Esophagus muscularis mucosa (tissue), 4 donors: ENCODE results near the gene CTR9. TPM values are rescaled to one million over a fixed set of nuclear protein-coding genes. Genes with fewer than 3 reads are reported as not detected.
A peak's percentile ranks its signal among the peaks of the same experiment; 100 is the strongest.

ENCODE experiments used
- DNase-seq: peaks from one replicate; pipeline ENCODE4 v3.0.0-alpha.2; 2017; ENCODE audit errors: extremely low spot score
- H3K27ac ChIP-seq, 4 donors: fragments of 200-600 bp; sonication (generic); replicated peaks in 1 of 4; 1 replicate in 3 of 4; 2 replicates in 1 of 4; pipeline ENCODE4 v1.5.1; 2016 to 2019; ENCODE audit warnings: mild to moderate bottlenecking in 1 of 4
- H3K27me3 ChIP-seq, 4 donors: fragments of 200-600 bp; sonication (generic); one replicate each; pipeline versions ENCODE4 v1.5.1 to v1.6.0; 2016 to 2019
- H3K36me3 ChIP-seq, 4 donors: fragments of 200-600 bp; sonication (generic); one replicate each; pipeline ENCODE4 v1.5.1; 2016 to 2019
- H3K4me1 ChIP-seq, 4 donors: fragments of 200-600 bp; sonication (generic); one replicate each; pipeline ENCODE4 v1.5.1; 2016 to 2019
- H3K4me3 ChIP-seq, 4 donors: fragments of 200-600 bp; sonication (generic); 1 replicate in 2 of 4; 2 replicates in 2 of 4; pipeline ENCODE4 v1.5.1; 2016 to 2019; ENCODE audit warnings: mild to moderate bottlenecking in 4 of 4, moderate library complexity in 1 of 4
- H3K9me3 ChIP-seq, 4 donors: fragments of 200-600 bp; sonication (generic); 1 replicate in 3 of 4; 2 replicates in 1 of 4; pipeline ENCODE4 v1.5.1; 2016 to 2019
- CTCF ChIP-seq, 3 experiments: fragments of 200-600 bp in 2 of 3; fragments of 450-650 bp in 1 of 3; sonication (generic) in 2 of 3; IDR thresholded peaks; one replicate each; pipeline ENCODE4 v1.5.1; 2017 to 2019; ENCODE audit warnings: antibody characterized with exemption in 3 of 3, mild to moderate bottlenecking in 2 of 3, moderate library complexity in 1 of 3
- EP300 ChIP-seq: sonication (generic); formaldehyde crosslinking; IDR thresholded peaks from one replicate; pipeline ENCODE4 v1.6.1; 2017; ENCODE audit warnings: antibody characterized with exemption
- POLR2A ChIP-seq: fragments of 450-650 bp; IDR thresholded peaks from one replicate; pipeline ENCODE4 v1.6.1; 2017; ENCODE audit warnings: antibody characterized with exemption, moderate library complexity, mild to moderate bottlenecking, low read depth
- POLR2AphosphoS5 ChIP-seq, 2 donors: sonication (generic); formaldehyde crosslinking; IDR thresholded peaks; one replicate each; pipeline ENCODE4 v1.6.1; 2017; ENCODE audit warnings: antibody characterized with exemption in 2 of 2
- WGBS: methylation state at CpG from one replicate; pipeline ENCODE4 v1.1.5; 2018; 5-methylcytosine and 5-hydroxymethylcytosine counted together
- intact Hi-C: fragments of 100-400 bp; cut with DNase I; formaldehyde crosslinking; loops from one replicate; pipeline ENCODE4 v1.15.1; 2023
- total RNA-seq, 4 donors: library from RNA; depleted of rRNA; stranded (reverse); fragments of >200 nt; gene quantifications; one replicate each; pipeline versions ENCODE4 v1.1.0 to v1.2.1, GENCODE V29; 2016

Gene CTR9
- total RNA-seq, 4 donors from 2014 or later, result 17.9 to 26.6 (median 19.4) TPM

- Histone ChIP-seq H3K4me3 (no peak overlapping the region), H3K27ac (peak overlapping the region; percentile 73 to 79 (median 74)), H3K9me3 (no peaks in the 10 kb centered on the region), H3K4me1 (peaks cover 13 to 25% (median 16%) of the 10 kb centered on the region in 4 donors), H3K36me3 (peaks cover 46 to 69% (median 51%) of the 10 kb centered on the region in 4 donors), H3K27me3 (no peaks in the 10 kb centered on the region)
- DNase-seq, result no peak
- intact Hi-C loops, result no loop called here
- TF ChIP-seq POLR2A, result no peak
- TF ChIP-seq CTCF (IDR thresholded peaks at IDR 0.05), result no peak
- TF ChIP-seq EP300, result no peak
- no peak for TF ChIP-seq POLR2AphosphoS5 (IDR thresholded peaks at IDR 0.05)
- 60% methylated on average over 6 of the region's 6 CpGs for WGBS
These were observed 26.8 kb downstream of the CTR9 start for GRCh38 chr11:10777806-10778205.

GRCh38 chr11:10778217-10778970 lies 27.3 kb downstream of the CTR9 start:
- peak overlapping the region; percentile 73 to 79 (median 74) for H3K27ac ChIP-seq
- peaks cover 40 to 63% (median 46%) of the 10 kb centered on the region in 4 donors for H3K36me3 ChIP-seq
- no peak overlapping the region for H3K4me3 ChIP-seq
- no peak for DNase-seq
- no peak for TF ChIP-seq EP300
- TF ChIP-seq POLR2AphosphoS5 (IDR thresholded peaks at IDR 0.05), result peak; percentile 65 to 70
- no peaks in the 10 kb centered on the region for H3K9me3 ChIP-seq
- intact Hi-C loops, result no loop called here
- 58% methylated on average over 13 of the region's 13 CpGs for WGBS
- no peaks in the 10 kb centered on the region for H3K27me3 ChIP-seq
- H3K4me1 ChIP-seq, result peaks cover 14 to 25% (median 16%) of the 10 kb centered on the region in 4 donors

- Histone ChIP-seq H3K27ac (peak overlapping the region; percentile 66 to 79 (median 73)), H3K27me3 (no peaks in the 10 kb centered on the region), H3K9me3 (no peaks in the 10 kb centered on the region), H3K4me1 (peaks cover 14 to 25% (median 19%) of the 10 kb centered on the region in 4 donors), H3K4me3 (no peak overlapping the region), H3K36me3 (peaks cover 33 to 56% (median 39%) of the 10 kb centered on the region in 4 donors)
- intact Hi-C loops, result no loop called here
- 45% methylated on average over 1 of the region's 1 CpG for WGBS
- no peak for DNase-seq
- TF ChIP-seq CTCF (IDR thresholded peaks at IDR 0.05) (no peak), POLR2A (no peak), EP300 (no peak), POLR2AphosphoS5 (IDR thresholded peaks at IDR 0.05) (no peak)
These were observed 28.0 kb downstream of the CTR9 start for GRCh38 chr11:10779086-10779485.

- no peak overlapping the region for H3K27ac ChIP-seq
- WGBS, result 100% methylated on average over 2 of the region's 2 CpGs
- H3K9me3 ChIP-seq, result no peaks in the 10 kb centered on the region
- intact Hi-C loops, result no loop called here
- H3K36me3 ChIP-seq, result peaks cover 24 to 47% (median 29%) of the 10 kb centered on the region in 4 donors
- no peak for DNase-seq
- peaks cover 14 to 30% (median 21%) of the 10 kb centered on the region in 4 donors for H3K4me1 ChIP-seq
- TF ChIP-seq CTCF (IDR thresholded peaks at IDR 0.05) (no peak), POLR2A (no peak), EP300 (no peak), POLR2AphosphoS5 (IDR thresholded peaks at IDR 0.05) (no peak)
- H3K27me3 ChIP-seq, result no peaks in the 10 kb centered on the region
- H3K4me3 ChIP-seq, result no peak overlapping the region
These were observed 29.0 kb downstream of the CTR9 start for GRCh38 chr11:10780040-10780439.

- Histone ChIP-seq H3K9me3 (no peaks in the 10 kb centered on the region), H3K4me3 (no peak overlapping the region), H3K4me1 (peaks cover 0 to 23% (median 0%) of the 10 kb centered on the region in 4 donors), H3K36me3 (peaks cover 0 to 6% (median 4%) of the 10 kb centered on the region in 4 donors), H3K27ac (no peak overlapping the region), H3K27me3 (no peaks in the 10 kb centered on the region)
- intact Hi-C loops, result no loop called here
- no peak for TF ChIP-seq CTCF (IDR thresholded peaks at IDR 0.05)
- no peak for TF ChIP-seq EP300
- TF ChIP-seq POLR2AphosphoS5 (IDR thresholded peaks at IDR 0.05), result no peak
- TF ChIP-seq POLR2A, result no peak
- WGBS, result 71% methylated on average over 9 of the region's 10 CpGs
- DNase-seq, result no peak
These were observed 33.4 kb downstream of the CTR9 start for GRCh38 chr11:10784232-10785145.
